Activated CD4-positive, alpha-beta T cell treated with anti-CD3 and anti-CD28 coated beads, Interleukin-2, Interleukin-4, amounts not matched to agents 100 ng/mL and 50 ng/mL, durations not matched to agents 16 hours and 8 hours (primary cell): Measurements from ENCODE around the gene TWSG1.
A peak's percentile ranks its signal among the peaks of the same experiment; 100 is the strongest.
"Not testable (repeated sequence)": the region's sequence is repeated elsewhere in the genome, so short reads cannot be mapped to it uniquely, and the experiment has no call there.

ENCODE experiments used
- DNase-seq: peaks from one replicate; pipeline ENCODE4 v3.0.0-alpha.2; 2020; ENCODE audit warnings: low spot score

TWSG1 gene

GRCh38 chr18:9392726-9393125 lies 58.2 kb downstream of the TWSG1 start:
- no peak for DNase-seq

GRCh38 chr18:9394046-9394445 lies 59.5 kb downstream of the TWSG1 start:
- DNase-seq: no peak

GRCh38 chr18:9400197-9400596 lies 65.6 kb downstream of the TWSG1 start:
- no peak for DNase-seq

GRCh38 chr18:9401176-9401575 lies 66.6 kb downstream of the TWSG1 start:
- no peak for DNase-seq

GRCh38 chr18:9402358-9403007 lies 67.9 kb downstream of the TWSG1 start:
- DNase-seq: not testable (repeated sequence)

- no peak for DNase-seq
Measured at GRCh38 chr18:9403795-9404564, 69.4 kb downstream of the TWSG1 start.

GRCh38 chr18:9404565-9405060 lies 70.0 kb downstream of the TWSG1 start:
- peak; percentile 31 for DNase-seq

GRCh38 chr18:9405130-9405529 lies 70.6 kb downstream of the TWSG1 start:
- DNase-seq: no peak

- no peak for DNase-seq
Measured at GRCh38 chr18:9405977-9406376, 71.4 kb downstream of the TWSG1 start.

GRCh38 chr18:9410515-9410914 lies 75.9 kb downstream of the TWSG1 start:
- DNase-seq: no peak

- no peak for DNase-seq
Measured at GRCh38 chr18:9413576-9413975, 79.0 kb downstream of the TWSG1 start.

GRCh38 chr18:9416563-9417072 lies 82.0 kb downstream of the TWSG1 start:
- no peak for DNase-seq

GRCh38 chr18:9417073-9417851 lies 82.7 kb downstream of the TWSG1 start:
- DNase-seq: no peak

- no peak for DNase-seq
Measured at GRCh38 chr18:9418047-9418690, 83.6 kb downstream of the TWSG1 start.

- DNase-seq: no peak
Measured at GRCh38 chr18:9419956-9420631, 85.5 kb downstream of the TWSG1 start.

GRCh38 chr18:9421096-9421900 lies 86.7 kb downstream of the TWSG1 start:
- no peak for DNase-seq

GRCh38 chr18:9421901-9422327 lies 87.3 kb downstream of the TWSG1 start:
- no peak for DNase-seq

- no peak for DNase-seq
Measured at GRCh38 chr18:9422816-9423519, 88.4 kb downstream of the TWSG1 start.

- DNase-seq: not testable (repeated sequence)
Measured at GRCh38 chr18:9423648-9424047, 89.1 kb downstream of the TWSG1 start.

GRCh38 chr18:9424235-9424634 lies 89.7 kb downstream of the TWSG1 start:
- DNase-seq: not testable (repeated sequence)
